Activated CD8-positive, alpha-beta T cell treated with anti-CD3 and anti-CD28 coated beads, Interleukin-2, amount 10 ng/mL, durations not matched to agents 7 days and 5 days (primary cell): ENCODE measurements around the gene IQCN. TPM values are rescaled to one million over a fixed set of nuclear protein-coding genes. Genes with fewer than 3 reads are reported as not detected.

Experiments
- ATAC-seq: fragments of 150-1000 bp; cut with Tn5 transposase; one replicate; pipeline ENCODE4 v1.10.0; 2021; ENCODE audit warnings: moderate library complexity
- CTCF ChIA-PET: fragments of 350-600 bp; sonication (Branson Sonifier 250); formaldehyde crosslinking; loops from one replicate; lab custom pipeline; 2021; ENCODE audit warnings: antibody characterized with exemption; lab: Charles Lee
- POLR2A ChIA-PET: fragments of 350-600 bp; sonication (Branson Sonifier 250); formaldehyde crosslinking; loops from one replicate; lab custom pipeline; 2021; ENCODE audit warnings: antibody characterized with exemption; lab: Charles Lee
- DNase-seq: peaks from one replicate; pipeline ENCODE4 v3.0.0-alpha.2; 2020
- H3K27ac Mint-ChIP-seq: one replicate; pipeline ENCODE4 v1.8.0; 2021; ENCODE audit warnings: mild to moderate bottlenecking, mixed read lengths
- H3K27me3 Mint-ChIP-seq: one replicate; pipeline ENCODE4 v1.8.0; 2021; ENCODE audit warnings: low read depth, mixed read lengths
- H3K36me3 Mint-ChIP-seq: one replicate; pipeline ENCODE4 v1.8.0; 2021; ENCODE audit warnings: low read depth, mixed read lengths
- H3K4me1 Mint-ChIP-seq: one replicate; pipeline ENCODE4 v1.8.0; 2021; ENCODE audit warnings: low read depth, mixed read lengths
- H3K4me3 Mint-ChIP-seq: one replicate; pipeline ENCODE4 v1.8.0; 2021; ENCODE audit warnings: mild to moderate bottlenecking, mixed read lengths
- H3K9me3 Mint-ChIP-seq: one replicate; pipeline ENCODE4 v1.8.0; 2022; ENCODE audit warnings: mixed read lengths; ENCODE audit not compliant: insufficient read depth
- total RNA-seq, 2 experiments: library from RNA; stranded (reverse); gene quantifications; one replicate each; pipeline ENCODE4 v1.2.3, GENCODE V29; 2021

Gene IQCN
- total RNA-seq, 2 experiments from 2014 or later, result 3.7 to 4.2 TPM

DNA sequence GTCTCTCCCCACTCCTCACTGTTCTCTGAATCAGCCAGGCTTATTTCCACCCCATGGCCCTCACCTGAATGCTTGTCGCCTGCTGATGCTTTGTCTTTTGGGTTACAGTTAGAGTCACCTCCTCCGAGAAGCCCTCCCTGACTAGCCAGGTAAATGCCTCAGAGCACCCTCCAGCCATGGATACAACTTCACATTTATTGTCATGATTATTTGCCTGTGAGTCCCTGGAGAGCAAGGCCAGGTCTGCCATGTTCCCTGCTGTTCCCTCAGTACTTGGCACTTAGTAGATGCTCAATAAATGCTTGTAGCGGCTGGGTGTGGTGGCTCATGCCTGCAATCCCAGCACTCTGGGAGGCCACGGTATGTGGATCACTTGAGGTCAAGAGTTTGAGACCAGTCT lies 44.3 kb downstream of the IQCN start:
- DNase-seq (no peak), ATAC-seq (no peak)
- POLR2A ChIA-PET, result no interaction called here
- Mint-ChIP-seq H3K4me1 (peaks cover 15% of the 10 kb centered on the region), H3K27me3 (peaks cover 54% of the 10 kb centered on the region), H3K36me3 (no peaks in the 10 kb centered on the region), H3K27ac (no peak overlapping the region), H3K4me3 (no peak overlapping the region), H3K9me3 (no peaks in the 10 kb centered on the region)
- CTCF ChIA-PET, result interaction anchor here (0.8 kb wide), 1 partner anchor 22 kb away, joined by 3 read pairs; no protein-coding TSS in a partner anchor

GRCh38 chr19:18229474-18229873 lies 44.8 kb downstream of the IQCN start:
- Mint-ChIP-seq H3K4me1 (peaks cover 20% of the 10 kb centered on the region), H3K27ac (no peak overlapping the region), H3K4me3 (no peak overlapping the region), H3K27me3 (peaks cover 57% of the 10 kb centered on the region), H3K9me3 (no peaks in the 10 kb centered on the region), H3K36me3 (peaks cover 2% of the 10 kb centered on the region)
- ChIA-PET CTCF (no interaction called here), POLR2A (no interaction called here)
- no peak for DNase-seq
- ATAC-seq, result no peak

GRCh38 chr19:18227781-18228271 lies 46.4 kb downstream of the IQCN start:
- Mint-ChIP-seq H3K27ac (no peak overlapping the region), H3K27me3 (peaks cover 63% of the 10 kb centered on the region), H3K4me3 (no peak overlapping the region), H3K4me1 (peaks cover 26% of the 10 kb centered on the region), H3K36me3 (peaks cover 2% of the 10 kb centered on the region), H3K9me3 (no peaks in the 10 kb centered on the region)
- ATAC-seq, result no peak
- no peak for DNase-seq
- CTCF ChIA-PET, result no interaction called here
- POLR2A ChIA-PET, result no interaction called here

- DNase-seq (no peak), ATAC-seq (no peak)
- Mint-ChIP-seq H3K4me3 (no peak overlapping the region), H3K27ac (no peak overlapping the region), H3K27me3 (peaks cover 58% of the 10 kb centered on the region), H3K9me3 (no peaks in the 10 kb centered on the region), H3K4me1 (peaks cover 22% of the 10 kb centered on the region), H3K36me3 (peaks cover 2% of the 10 kb centered on the region)
- POLR2A ChIA-PET, result no interaction called here
- CTCF ChIA-PET, result no interaction called here
These were observed 47.1 kb downstream of the IQCN start for GRCh38 chr19:18226956-18227780.

DNA sequence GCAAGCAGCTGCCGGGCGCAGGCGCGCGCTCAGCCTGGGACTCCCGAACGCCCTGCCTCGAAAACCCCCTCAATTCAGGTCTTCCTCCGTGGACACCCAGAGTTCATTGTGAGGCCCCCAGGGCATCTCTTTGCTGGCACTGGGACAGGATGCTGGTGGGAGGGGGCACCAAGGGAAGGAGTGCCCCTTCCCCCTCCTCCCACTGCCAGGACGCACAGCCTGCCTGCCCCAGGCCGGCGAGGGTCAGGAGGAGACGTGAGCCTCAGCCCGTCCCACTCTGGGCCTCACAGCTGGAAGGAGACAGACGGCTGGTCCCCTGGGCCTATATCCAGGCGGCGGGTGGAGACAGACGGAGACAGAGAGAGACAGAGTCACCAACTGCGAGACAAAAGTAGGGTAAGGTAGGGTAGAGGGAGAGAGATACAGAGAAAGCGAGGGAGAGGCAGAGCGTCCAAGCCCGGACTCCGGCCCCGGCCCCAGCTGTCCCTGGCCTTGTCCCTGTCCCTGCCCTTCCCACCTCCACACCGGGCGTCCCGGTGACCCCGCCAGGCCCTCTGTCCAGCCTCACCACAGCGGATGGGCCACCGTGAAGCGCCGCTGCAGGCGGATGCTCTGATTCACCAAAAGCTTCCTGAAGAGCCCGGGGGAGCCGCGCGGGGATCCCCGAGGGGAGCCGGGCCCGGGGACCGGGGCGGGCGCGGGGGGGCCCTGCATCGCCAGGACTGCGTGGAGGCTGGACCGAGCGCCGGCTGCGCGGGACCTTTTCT lies 48.4 kb downstream of the IQCN start, which contains the start of gene PDE4C:
Gene PDE4C (minus strand): TSS at position 737 of the 767 bp plus-strand sequence. CDS start 23 bp downstream, at position 714.
- no peak for DNase-seq
- POLR2A ChIA-PET, result no interaction called here

DNA sequence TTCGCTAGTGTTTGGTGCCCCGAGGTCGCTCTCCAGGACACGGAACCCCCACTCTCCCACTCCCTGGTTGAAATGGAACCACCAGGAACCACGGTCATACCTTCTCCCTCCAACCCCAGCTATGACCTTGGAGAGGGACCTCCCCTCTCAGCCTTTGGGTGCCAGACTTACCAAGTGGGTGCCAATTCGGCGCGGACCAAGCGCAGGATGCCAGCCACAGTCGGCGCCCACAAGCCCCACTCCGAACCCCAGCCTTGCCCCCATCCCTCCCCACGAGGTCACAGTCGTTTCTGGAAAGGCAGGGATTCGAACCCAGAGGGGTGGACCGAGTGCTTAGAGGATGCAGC lies 48.9 kb downstream of the IQCN start:
- peaks cover 2% of the 10 kb centered on the region for H3K36me3 Mint-ChIP-seq
- H3K27ac Mint-ChIP-seq, result no peak overlapping the region
- peaks cover 23% of the 10 kb centered on the region for H3K4me1 Mint-ChIP-seq
- H3K9me3 Mint-ChIP-seq, result no peaks in the 10 kb centered on the region
- ATAC-seq (no peak), DNase-seq (no peak)
- CTCF ChIA-PET, result interaction anchor here (1.1 kb wide), 1 partner anchor 98 kb away, joined by 3 read pairs; the partner anchor contains the start of gene LSM4
- no peak overlapping the region for H3K4me3 Mint-ChIP-seq
- POLR2A ChIA-PET, result no interaction called here
- peaks cover 51% of the 10 kb centered on the region for H3K27me3 Mint-ChIP-seq

More for the DNA sequence above, 48.4 kb downstream of the IQCN start, which contains the start of gene PDE4C:
- no peak within 1 kb of the TSS for H3K27ac Mint-ChIP-seq
- no peak for ATAC-seq
- no peaks in the 10 kb centered on the region for H3K9me3 Mint-ChIP-seq
- H3K36me3 Mint-ChIP-seq, result peaks cover 2% of the 10 kb centered on the region
- H3K27me3 Mint-ChIP-seq, result peaks cover 54% of the 10 kb centered on the region
- H3K4me1 Mint-ChIP-seq, result peaks cover 22% of the 10 kb centered on the region
- H3K4me3 Mint-ChIP-seq, result no peak within 1 kb of the TSS
- CTCF ChIA-PET, result no interaction called here

GRCh38 chr19:18224525-18225354 lies 49.5 kb downstream of the IQCN start:
- CTCF ChIA-PET, result interaction anchor here (0.7 to 1.9 kb wide), 14 partner anchors 8 to 164 kb away, joined by 3 to 10 read pairs (median 5); partner anchors contain the start of genes LSM4 and MPV17L2
- DNase-seq, result peak; percentile 92
- peaks cover 23% of the 10 kb centered on the region for H3K4me1 Mint-ChIP-seq
- POLR2A ChIA-PET, result interaction anchor here (0.5 to 1.0 kb wide), 4 partner anchors 55 to 1463 kb away, joined by 3 to 4 read pairs (median 3); no protein-coding TSS in a partner anchor
- peaks cover 52% of the 10 kb centered on the region for H3K27me3 Mint-ChIP-seq
- peaks cover 2% of the 10 kb centered on the region for H3K36me3 Mint-ChIP-seq
- H3K4me3 Mint-ChIP-seq, result peak overlapping the region; percentile 77
- no peaks in the 10 kb centered on the region for H3K9me3 Mint-ChIP-seq
- peak overlapping the region; percentile 75 for H3K27ac Mint-ChIP-seq
- peak; percentile 98 for ATAC-seq

- Mint-ChIP-seq H3K36me3 (peaks cover 2% of the 10 kb centered on the region), H3K4me1 (peaks cover 23% of the 10 kb centered on the region), H3K9me3 (no peaks in the 10 kb centered on the region), H3K27ac (peak overlapping the region; percentile 75), H3K4me3 (peak overlapping the region; percentile 77), H3K27me3 (peaks cover 48% of the 10 kb centered on the region)
- ChIA-PET POLR2A (interaction anchor here (0.6 to 1.0 kb wide), 3 partner anchors 56 to 97 kb away, joined by 3 to 4 read pairs (median 3); no protein-coding TSS in a partner anchor), CTCF (interaction anchor here (0.7 to 1.9 kb wide), 14 partner anchors 9 to 165 kb away, joined by 3 to 10 read pairs (median 5); partner anchors contain the start of genes LSM4 and MPV17L2)
- ATAC-seq (no peak), DNase-seq (peak; percentile 25)
These were observed 50.3 kb downstream of the IQCN start for GRCh38 chr19:18223860-18224524.

DNA sequence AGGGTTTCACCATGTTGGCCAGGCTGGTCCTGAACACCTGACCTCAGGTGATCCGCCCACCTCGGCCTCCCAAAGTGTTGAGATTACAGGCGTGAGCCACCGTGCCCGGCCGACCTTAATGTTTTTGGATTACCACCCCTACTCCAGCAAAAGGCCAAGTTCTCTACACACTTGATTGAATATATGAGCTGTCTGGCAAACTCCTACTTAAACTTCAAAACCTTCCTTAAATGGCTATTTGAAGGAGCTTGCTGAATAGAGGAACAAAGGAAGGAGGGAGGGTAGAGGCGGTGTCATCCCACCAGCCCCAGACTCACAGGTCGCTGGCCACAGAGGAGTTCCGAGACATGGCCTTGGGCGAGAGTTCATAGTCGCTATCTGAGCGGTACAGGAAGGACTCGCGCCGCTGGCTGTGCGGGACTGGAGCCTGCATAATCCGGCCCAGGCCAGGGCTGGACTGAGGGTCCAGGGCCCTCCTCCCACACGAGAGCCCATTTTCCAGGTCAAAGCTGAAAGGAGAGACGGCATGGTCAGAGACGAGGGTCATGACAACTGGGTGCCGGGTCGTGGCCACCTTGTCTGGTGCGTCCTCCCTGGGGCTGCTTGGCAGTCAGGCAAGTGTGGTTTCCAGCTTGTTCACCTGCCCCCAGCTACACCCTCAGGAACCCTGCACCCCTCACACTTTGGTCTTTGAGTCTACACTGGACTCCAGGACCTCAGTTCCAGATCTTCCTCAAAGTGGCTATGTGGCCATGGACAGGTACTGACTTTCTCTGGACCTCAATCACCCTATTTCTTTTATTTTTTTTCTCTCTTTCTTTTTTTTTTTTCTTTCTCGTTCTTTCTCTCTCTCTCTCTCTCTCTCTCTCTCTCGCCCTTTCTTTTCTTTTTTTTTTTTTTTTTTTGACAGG lies 52.2 kb downstream of the IQCN start:
- ChIA-PET POLR2A (interaction anchor here (1.3 kb wide), 1 partner anchor 101 kb away, joined by 3 read pairs; the partner anchor contains the start of gene LSM4), CTCF (interaction anchor here (0.9 to 1.3 kb wide), 2 partner anchors 58 to 107 kb away, joined by 3 to 5 read pairs; no protein-coding TSS in a partner anchor)
- H3K27me3 Mint-ChIP-seq, result peaks cover 38% of the 10 kb centered on the region
- H3K4me1 Mint-ChIP-seq, result peaks cover 21% of the 10 kb centered on the region
- peaks cover 2% of the 10 kb centered on the region for H3K36me3 Mint-ChIP-seq
- no peak overlapping the region for H3K4me3 Mint-ChIP-seq
- H3K9me3 Mint-ChIP-seq, result no peaks in the 10 kb centered on the region
- H3K27ac Mint-ChIP-seq, result no peak overlapping the region
- DNase-seq, result no peak
- ATAC-seq, result no peak
